ENCODE measurements around the gene RAET1G.

DNA sequence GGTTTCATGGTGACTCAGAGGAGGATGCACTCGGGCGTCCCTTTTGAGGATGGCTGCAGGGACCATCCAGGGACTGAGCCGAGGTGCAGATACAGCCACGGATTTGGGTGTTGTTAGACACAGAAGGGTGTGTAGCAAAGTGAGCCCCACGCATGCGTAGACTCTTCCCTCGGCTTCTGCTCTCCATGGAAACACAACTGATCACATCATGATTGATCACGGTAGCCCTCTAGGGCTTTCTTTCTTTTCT, 40.2 kb upstream of the RAET1G start:
- TF ChIP-seq POLR2A (IDR thresholded peaks at IDR 0.05; ENCODE audit: low read length) (no peak), ESRRA (IDR thresholded peaks at IDR 0.05; ENCODE audit: borderline replicate concordance, low read length) (no peak), NR3C1 (IDR thresholded peaks at IDR 0.05) (no peak), EP300 (IDR thresholded peaks at IDR 0.05) (no peak), TP53 (CRISPR knock-in tag; IDR thresholded peaks at IDR 0.05) (no peak), JUNB (IDR thresholded peaks at IDR 0.05) (no peak), SREBF2 (IDR thresholded peaks at IDR 0.05) (no peak), CEBPB (IDR thresholded peaks at IDR 0.05) (no peak), FOSL2 (IDR thresholded peaks at IDR 0.05) (no peak), FOSL2 (CRISPR knock-in tag; IDR thresholded peaks at IDR 0.05) (no peak), CBX2 (IDR thresholded peaks at IDR 0.05; ENCODE audit: borderline replicate concordance, low read depth) (no peak)
- TF ChIP-seq, protein P1, sequence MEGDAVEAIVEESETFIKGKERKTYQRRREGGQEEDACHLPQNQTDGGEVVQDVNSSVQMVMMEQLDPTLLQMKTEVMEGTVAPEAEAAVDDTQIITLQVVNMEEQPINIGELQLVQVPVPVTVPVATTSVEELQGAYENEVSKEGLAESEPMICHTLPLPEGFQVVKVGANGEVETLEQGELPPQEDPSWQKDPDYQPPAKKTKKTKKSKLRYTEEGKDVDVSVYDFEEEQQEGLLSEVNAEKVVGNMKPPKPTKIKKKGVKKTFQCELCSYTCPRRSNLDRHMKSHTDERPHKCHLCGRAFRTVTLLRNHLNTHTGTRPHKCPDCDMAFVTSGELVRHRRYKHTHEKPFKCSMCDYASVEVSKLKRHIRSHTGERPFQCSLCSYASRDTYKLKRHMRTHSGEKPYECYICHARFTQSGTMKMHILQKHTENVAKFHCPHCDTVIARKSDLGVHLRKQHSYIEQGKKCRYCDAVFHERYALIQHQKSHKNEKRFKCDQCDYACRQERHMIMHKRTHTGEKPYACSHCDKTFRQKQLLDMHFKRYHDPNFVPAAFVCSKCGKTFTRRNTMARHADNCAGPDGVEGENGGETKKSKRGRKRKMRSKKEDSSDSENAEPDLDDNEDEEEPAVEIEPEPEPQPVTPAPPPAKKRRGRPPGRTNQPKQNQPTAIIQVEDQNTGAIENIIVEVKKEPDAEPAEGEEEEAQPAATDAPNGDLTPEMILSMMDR (IDR thresholded peaks at IDR 0.05): no peak
- TF ChIP-seq, protein P2, sequence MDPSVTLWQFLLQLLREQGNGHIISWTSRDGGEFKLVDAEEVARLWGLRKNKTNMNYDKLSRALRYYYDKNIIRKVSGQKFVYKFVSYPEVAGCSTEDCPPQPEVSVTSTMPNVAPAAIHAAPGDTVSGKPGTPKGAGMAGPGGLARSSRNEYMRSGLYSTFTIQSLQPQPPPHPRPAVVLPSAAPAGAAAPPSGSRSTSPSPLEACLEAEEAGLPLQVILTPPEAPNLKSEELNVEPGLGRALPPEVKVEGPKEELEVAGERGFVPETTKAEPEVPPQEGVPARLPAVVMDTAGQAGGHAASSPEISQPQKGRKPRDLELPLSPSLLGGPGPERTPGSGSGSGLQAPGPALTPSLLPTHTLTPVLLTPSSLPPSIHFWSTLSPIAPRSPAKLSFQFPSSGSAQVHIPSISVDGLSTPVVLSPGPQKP (IDR thresholded peaks at IDR 0.05; ENCODE audit: low read depth, low read length): no peak
- TF ChIP-seq, protein P3, sequence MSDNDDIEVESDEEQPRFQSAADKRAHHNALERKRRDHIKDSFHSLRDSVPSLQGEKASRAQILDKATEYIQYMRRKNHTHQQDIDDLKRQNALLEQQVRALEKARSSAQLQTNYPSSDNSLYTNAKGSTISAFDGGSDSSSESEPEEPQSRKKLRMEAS (IDR thresholded peaks at IDR 0.05): no peak
